Natural killer cell treated with Interleukin-12 subunit alpha and Interleukin-12 subunit beta and Interleukin-15 and Interleukin-18, amount 100 ng/mL, for 72 hours (primary cell): ENCODE results near the gene ANKMY1. TPM values are rescaled to one million over a fixed set of nuclear protein-coding genes. Genes with fewer than 3 reads are reported as not detected.
A peak's percentile ranks its signal among the peaks of the same experiment; 100 is the strongest.

Experiments
- ATAC-seq, 2 donors: fragments of 150-1000 bp; cut with Tn5 transposase in 1 of 2; sonication (Bioruptor Pico), chemical (Tn5 transposase) in 1 of 2; 2 replicates each; pipeline ENCODE4 v1.10.0; 2021
- DNase-seq: peaks from one replicate; pipeline ENCODE4 v3.0.0; 2022; ENCODE audit warnings: low spot score
- H3K27ac Mint-ChIP-seq, 2 donors: 1 replicate in 1 of 2; 2 replicates in 1 of 2; pipeline ENCODE4 v1.8.0; 2022; ENCODE audit warnings: mixed read lengths in 2 of 2, mild to moderate bottlenecking in 1 of 2, moderate library complexity in 1 of 2
- H3K27me3 Mint-ChIP-seq, 2 donors: 1 replicate in 1 of 2; 2 replicates in 1 of 2; pipeline ENCODE4 v1.8.0; 2022; ENCODE audit warnings: mixed read lengths in 2 of 2
- H3K36me3 Mint-ChIP-seq: one replicate; pipeline ENCODE4 v1.8.0; 2022; ENCODE audit warnings: mixed read lengths
- H3K4me1 Mint-ChIP-seq, 2 donors: 1 replicate in 1 of 2; 2 replicates in 1 of 2; pipeline ENCODE4 v1.8.0; 2022; ENCODE audit warnings: low read depth in 2 of 2, mixed read lengths in 2 of 2, mild to moderate bottlenecking in 1 of 2
- H3K4me3 Mint-ChIP-seq: one replicate; pipeline ENCODE4 v1.8.0; 2022; ENCODE audit warnings: mixed read lengths
- H3K9me3 Mint-ChIP-seq: 2 replicates; pipeline ENCODE4 v1.8.0; 2022; ENCODE audit warnings: mixed read lengths
- total RNA-seq, 2 donors: library from RNA; stranded (reverse); gene quantifications; one replicate each; pipeline ENCODE4 v1.2.3, GENCODE V29; 2022

Gene ANKMY1
- total RNA-seq, 2 donors from 2014 or later = 13.0 to 40.9 TPM

DNA sequence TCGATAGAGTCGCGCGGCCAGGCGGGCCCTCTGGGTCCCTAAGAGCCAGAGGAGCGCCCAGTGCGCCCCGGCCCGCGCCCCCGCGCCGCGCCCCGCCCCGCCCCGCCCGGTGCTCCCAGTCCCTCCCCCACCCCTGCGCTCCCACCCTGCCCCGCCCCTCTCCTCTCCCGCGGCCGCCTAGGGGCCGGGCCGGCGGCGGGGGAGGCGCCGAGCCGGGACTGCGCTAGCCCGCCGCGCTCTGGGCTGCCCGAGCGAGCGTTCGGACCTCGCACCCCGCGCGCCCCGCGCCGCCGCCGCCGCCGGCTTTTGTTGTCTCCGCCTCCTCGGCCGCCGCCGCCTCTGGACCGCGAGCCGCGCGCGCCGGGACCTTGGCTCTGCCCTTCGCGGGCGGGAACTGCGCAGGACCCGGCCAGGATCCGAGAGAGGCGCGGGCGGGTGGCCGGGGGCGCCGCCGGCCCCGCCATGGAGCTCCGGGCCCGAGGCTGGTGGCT is 122.3 kb downstream of the ANKMY1 start, which contains the start of gene GPC1:
Gene GPC1 (plus strand): TSS at position 207 of the 491 bp plus-strand sequence. CDS start 256 bp downstream, at position 463.
- DNase-seq = peak; percentile 72
- Mint-ChIP-seq H3K36me3 (no peaks in the 10 kb centered on the region), H3K27ac (no peak within 1 kb of the TSS), H3K27me3 (peaks cover 0 to 10% of the 10 kb centered on the region in 2 donors), H3K4me1 (peaks cover 0 to 10% of the 10 kb centered on the region in 2 donors), H3K9me3 (no peaks in the 10 kb centered on the region), H3K4me3 (peak within 1 kb of the TSS; percentile 70)
- peak; percentile 85 to 89 for ATAC-seq

GRCh38 chr2:240434728-240435456 is 122.9 kb downstream of the ANKMY1 start:
- Mint-ChIP-seq H3K4me3 (peak overlapping the region; percentile 70), H3K36me3 (no peaks in the 10 kb centered on the region), H3K4me1 (peaks cover 0 to 10% of the 10 kb centered on the region in 2 donors), H3K27ac (no peak overlapping the region), H3K9me3 (no peaks in the 10 kb centered on the region), H3K27me3 (peaks cover 0 to 10% of the 10 kb centered on the region in 2 donors)
- DNase-seq (peak; percentile 92), ATAC-seq (peak; percentile 89 to 91)

DNA sequence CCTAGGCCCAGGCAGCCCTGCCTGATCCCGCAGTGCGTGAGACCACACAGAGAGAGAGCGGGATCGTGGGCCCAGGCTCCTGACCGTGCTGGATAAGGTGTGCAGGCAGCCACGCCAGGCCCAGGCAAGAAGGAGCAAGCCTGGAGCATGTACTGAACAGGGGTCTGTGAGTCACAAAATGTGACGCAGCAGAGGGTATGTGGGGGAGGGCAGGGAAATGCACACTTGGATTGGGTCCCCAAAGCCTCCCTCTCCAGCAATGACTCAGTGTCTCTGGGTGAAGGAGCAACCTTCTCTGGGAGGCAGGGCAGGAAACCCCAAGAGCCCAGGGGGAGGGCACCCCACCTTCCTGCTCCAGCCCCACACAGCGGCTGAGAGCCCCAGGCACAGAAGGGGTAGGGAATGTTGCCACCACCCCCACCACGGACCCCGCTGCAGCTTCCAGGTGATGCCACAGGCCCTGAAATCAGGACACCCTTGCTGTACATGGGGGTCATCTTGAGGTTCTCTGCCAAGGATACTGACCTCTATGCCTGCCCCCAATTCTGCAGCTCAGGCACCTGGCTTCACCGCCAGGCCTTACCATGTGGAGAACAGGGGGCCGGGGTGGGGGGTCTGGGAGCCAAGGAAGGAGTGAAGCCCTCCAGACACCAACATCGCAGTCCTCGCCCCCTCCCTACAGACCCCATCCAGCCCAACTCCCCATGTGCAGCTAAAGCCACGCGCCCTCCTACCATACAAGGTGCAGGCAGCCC is 123.6 kb downstream of the ANKMY1 start:
- ATAC-seq (no peak), DNase-seq (peak; percentile 56)
- Mint-ChIP-seq H3K4me3 (peak overlapping the region; percentile 70), H3K9me3 (no peaks in the 10 kb centered on the region), H3K27ac (no peak overlapping the region), H3K4me1 (peaks cover 0 to 10% of the 10 kb centered on the region in 2 donors), H3K36me3 (no peaks in the 10 kb centered on the region), H3K27me3 (peaks cover 0 to 10% of the 10 kb centered on the region in 2 donors)

- peak; percentile 29 for DNase-seq
- Mint-ChIP-seq H3K27me3 (peaks cover 0 to 10% of the 10 kb centered on the region in 2 donors), H3K27ac (no peak overlapping the region), H3K4me1 (peaks cover 0 to 10% of the 10 kb centered on the region in 2 donors), H3K36me3 (no peaks in the 10 kb centered on the region), H3K9me3 (no peaks in the 10 kb centered on the region), H3K4me3 (peak overlapping the region; percentile 60)
- ATAC-seq = no peak
Measured at GRCh38 chr2:240432820-240433801, 124.7 kb downstream of the ANKMY1 start.

GRCh38 chr2:240432430-240432819 is 125.4 kb downstream of the ANKMY1 start:
- DNase-seq = peak; percentile 53
- ATAC-seq = no peak
- peaks cover 0 to 7% of the 10 kb centered on the region in 2 donors for H3K27me3 Mint-ChIP-seq
- H3K27ac Mint-ChIP-seq = no peak overlapping the region
- H3K36me3 Mint-ChIP-seq = no peaks in the 10 kb centered on the region
- H3K4me1 Mint-ChIP-seq = peaks cover 0 to 6% of the 10 kb centered on the region in 2 donors
- no peak overlapping the region for H3K4me3 Mint-ChIP-seq
- H3K9me3 Mint-ChIP-seq = no peaks in the 10 kb centered on the region

- Mint-ChIP-seq H3K27ac (no peak overlapping the region), H3K36me3 (no peaks in the 10 kb centered on the region), H3K4me3 (no peak overlapping the region), H3K27me3 (peaks cover 0 to 10% of the 10 kb centered on the region in 2 donors), H3K4me1 (peaks cover 0 to 6% of the 10 kb centered on the region in 2 donors), H3K9me3 (no peaks in the 10 kb centered on the region)
- DNase-seq (peak; percentile 58), ATAC-seq (no peak)
Measured at GRCh38 chr2:240431661-240432424, 125.9 kb downstream of the ANKMY1 start.

DNA sequence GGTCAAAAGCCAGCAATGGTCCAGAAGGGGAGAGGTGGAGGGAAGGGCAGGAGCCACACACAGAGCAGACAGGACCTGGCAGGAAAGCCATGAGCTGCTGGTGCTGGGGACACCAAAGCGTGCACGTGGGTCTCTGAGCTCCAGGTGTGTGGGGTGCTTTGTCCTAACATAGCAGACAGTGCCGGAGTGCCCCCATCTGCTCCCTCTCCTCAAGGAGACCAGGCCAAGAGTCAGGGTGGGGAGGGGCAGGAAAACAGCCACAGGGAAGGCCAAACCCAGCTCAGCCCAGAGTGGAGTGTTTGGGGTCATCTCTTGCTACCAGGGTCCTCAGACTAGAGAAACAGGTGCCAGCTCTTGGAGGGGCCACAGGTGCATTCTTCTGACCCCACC is 126.5 kb downstream of the ANKMY1 start:
- H3K27me3 Mint-ChIP-seq = peaks cover 0 to 15% of the 10 kb centered on the region in 2 donors
- H3K27ac Mint-ChIP-seq = no peak overlapping the region
- no peak overlapping the region for H3K4me3 Mint-ChIP-seq
- H3K36me3 Mint-ChIP-seq = no peaks in the 10 kb centered on the region
- DNase-seq = peak; percentile 38
- H3K4me1 Mint-ChIP-seq = peaks cover 0 to 6% of the 10 kb centered on the region in 2 donors
- no peaks in the 10 kb centered on the region for H3K9me3 Mint-ChIP-seq
- ATAC-seq = no peak

- Mint-ChIP-seq H3K36me3 (no peaks in the 10 kb centered on the region), H3K27me3 (peaks cover 0 to 15% of the 10 kb centered on the region in 2 donors), H3K9me3 (no peaks in the 10 kb centered on the region), H3K4me3 (no peak overlapping the region), H3K4me1 (peaks cover 0 to 6% of the 10 kb centered on the region in 2 donors), H3K27ac (no peak overlapping the region)
- ATAC-seq (no peak), DNase-seq (no peak)
Measured at GRCh38 chr2:240430595-240430994, 127.2 kb downstream of the ANKMY1 start.

- Mint-ChIP-seq H3K27me3 (peaks cover 0 to 15% of the 10 kb centered on the region in 2 donors), H3K4me1 (peaks cover 0 to 6% of the 10 kb centered on the region in 2 donors), H3K4me3 (no peak overlapping the region), H3K27ac (no peak overlapping the region), H3K9me3 (no peaks in the 10 kb centered on the region), H3K36me3 (no peaks in the 10 kb centered on the region)
- ATAC-seq = no peak
- peak; percentile 57 for DNase-seq
Measured at GRCh38 chr2:240429872-240430491, 127.8 kb downstream of the ANKMY1 start.

Other genes starting within 250 kb of the ANKMY1 start
- 1 to 10 TPM; 1.2 to 1.8 TPM for gene GPC1, start 122.3 kb downstream of the ANKMY1 start, total RNA-seq
- 1 to 10 TPM; 6.1 to 6.3 TPM for gene DUSP28, start 2.4 kb upstream of the ANKMY1 start, total RNA-seq
- gene RNPEPL1, start 10.5 kb upstream of the ANKMY1 start, total RNA-seq = 10 to 100 TPM; 60.9 to 67.6 TPM
- 10 to 100 TPM; 50.4 to 73.9 TPM for gene CAPN10, start 28.7 kb upstream of the ANKMY1 start, total RNA-seq
- gene GPR35, start 67.5 kb upstream of the ANKMY1 start, total RNA-seq = 1 to 10 TPM; 5.9 to 7.6 TPM
- not detected for gene AQP12B, start 124.9 kb upstream of the ANKMY1 start, total RNA-seq
- gene AQP12A, start 133.9 kb upstream of the ANKMY1 start, total RNA-seq = not detected